ENCODE data around the gene RDH11. TPM values are rescaled to one million over a fixed set of nuclear protein-coding genes. Genes with fewer than 3 reads are reported as not detected.
A peak's percentile ranks its signal among the peaks of the same experiment; 100 is the strongest.
"Not testable (repeated sequence)": the region's sequence is repeated elsewhere in the genome, so short reads cannot be mapped to it uniquely, and the experiment has no call there.

Gene RDH11
- total RNA-seq, 4 donors from 2014 or later, result 39.3 to 70.2 (median 58.8) TPM

- Histone ChIP-seq H3K27me3 (no peaks in the 10 kb centered on the region), H3K36me3 (no peaks in the 10 kb centered on the region), H3K27ac (no peak overlapping the region), H3K9me3 (no peaks in the 10 kb centered on the region), H3K4me1 (peaks cover 3% of the 10 kb centered on the region), H3K4me3 (no peak overlapping the region)
- WGBS, result 42% methylated on average over 3 of the region's 3 CpGs
- DNase-seq (ENCODE audit: low spot score in 2 of 2), result no peak
- TF ChIP-seq EP300 (IDR thresholded peaks at IDR 0.05) (no peak), POLR2AphosphoS5 (IDR thresholded peaks at IDR 0.05) (no peak), POLR2A (IDR thresholded peaks at IDR 0.05) (no peak)
- TF ChIP-seq, protein P1, sequence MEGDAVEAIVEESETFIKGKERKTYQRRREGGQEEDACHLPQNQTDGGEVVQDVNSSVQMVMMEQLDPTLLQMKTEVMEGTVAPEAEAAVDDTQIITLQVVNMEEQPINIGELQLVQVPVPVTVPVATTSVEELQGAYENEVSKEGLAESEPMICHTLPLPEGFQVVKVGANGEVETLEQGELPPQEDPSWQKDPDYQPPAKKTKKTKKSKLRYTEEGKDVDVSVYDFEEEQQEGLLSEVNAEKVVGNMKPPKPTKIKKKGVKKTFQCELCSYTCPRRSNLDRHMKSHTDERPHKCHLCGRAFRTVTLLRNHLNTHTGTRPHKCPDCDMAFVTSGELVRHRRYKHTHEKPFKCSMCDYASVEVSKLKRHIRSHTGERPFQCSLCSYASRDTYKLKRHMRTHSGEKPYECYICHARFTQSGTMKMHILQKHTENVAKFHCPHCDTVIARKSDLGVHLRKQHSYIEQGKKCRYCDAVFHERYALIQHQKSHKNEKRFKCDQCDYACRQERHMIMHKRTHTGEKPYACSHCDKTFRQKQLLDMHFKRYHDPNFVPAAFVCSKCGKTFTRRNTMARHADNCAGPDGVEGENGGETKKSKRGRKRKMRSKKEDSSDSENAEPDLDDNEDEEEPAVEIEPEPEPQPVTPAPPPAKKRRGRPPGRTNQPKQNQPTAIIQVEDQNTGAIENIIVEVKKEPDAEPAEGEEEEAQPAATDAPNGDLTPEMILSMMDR (IDR thresholded peaks at IDR 0.05), result no peak
Measured at GRCh38 chr14:67703997-67704396, 8.4 kb upstream of the RDH11 start.

DNA sequence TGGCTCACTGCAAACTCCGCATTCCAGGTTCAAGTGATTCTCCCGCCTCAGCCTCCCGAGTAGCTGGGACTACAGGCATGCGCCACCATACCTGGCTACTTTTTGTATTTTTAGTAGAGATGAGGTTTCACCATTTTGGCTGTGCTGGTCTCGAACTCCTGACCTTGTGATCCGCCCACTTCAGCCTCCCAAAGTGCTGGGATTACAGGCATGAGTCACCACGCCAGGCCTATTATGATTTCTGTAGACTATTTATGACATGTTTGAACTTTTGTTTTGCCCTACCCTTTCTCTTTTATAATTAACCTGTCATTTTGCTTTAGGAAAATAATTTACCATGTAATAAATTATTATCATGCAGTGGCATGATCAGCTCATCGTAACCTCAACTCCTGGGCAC, 5.9 kb upstream of the RDH11 start, which contains the start of gene RDH12:
Gene RDH12, plus strand, starts transcription at position 395 of the 400 bp plus-strand sequence. CDS start 20,757 bp downstream, outside the sequence.
- 70% methylated on average over 8 of the region's 8 CpGs for WGBS
- H3K27me3 ChIP-seq; H3K4me1 ChIP-seq; H3K4me3 ChIP-seq; DNase-seq (ENCODE audit: low spot score in 2 of 2); H3K27ac ChIP-seq; H3K9me3 ChIP-seq; H3K36me3 ChIP-seq: not testable (repeated sequence)

GRCh38 chr14:67698179-67698578, 2.6 kb upstream of the RDH11 start:
- TF ChIP-seq, protein P1 (IDR thresholded peaks at IDR 0.05), result no peak
- TF ChIP-seq POLR2A (IDR thresholded peaks at IDR 0.05) (no peak), EP300 (IDR thresholded peaks at IDR 0.05) (no peak), POLR2AphosphoS5 (IDR thresholded peaks at IDR 0.05) (no peak)
- Histone ChIP-seq H3K36me3 (no peaks in the 10 kb centered on the region), H3K9me3 (no peaks in the 10 kb centered on the region), H3K27me3 (no peaks in the 10 kb centered on the region), H3K4me3 (no peak overlapping the region), H3K27ac (no peak overlapping the region), H3K4me1 (peaks cover 9% of the 10 kb centered on the region)
- 79% methylated on average over 1 of the region's 1 CpG for WGBS
- DNase-seq (ENCODE audit: low spot score in 2 of 2), result no peak

DNA sequence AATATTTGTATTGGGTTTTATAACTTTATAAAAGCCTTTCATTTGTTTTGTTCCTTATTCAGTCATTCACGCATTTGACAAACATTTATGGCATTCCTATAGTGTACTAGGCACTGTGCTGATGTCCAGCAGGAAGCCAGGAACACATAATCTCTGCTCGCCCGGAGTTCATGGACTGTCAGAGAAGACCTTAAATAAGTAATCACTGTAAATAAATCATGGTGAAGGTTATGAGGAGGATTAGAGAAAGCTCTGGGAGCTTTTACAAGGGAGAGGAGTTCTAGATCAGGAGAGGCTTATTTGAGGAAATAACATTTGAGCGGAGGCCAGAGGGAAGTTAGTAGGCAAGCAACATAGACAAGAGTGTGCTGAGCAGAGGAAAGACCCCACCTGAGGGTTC, 1.4 kb upstream of the RDH11 start:
- no peaks in the 10 kb centered on the region for H3K27me3 ChIP-seq
- 75% methylated on average over 4 of the region's 4 CpGs for WGBS
- peaks cover 9% of the 10 kb centered on the region for H3K4me1 ChIP-seq
- H3K4me3 ChIP-seq, result no peak overlapping the region
- TF ChIP-seq EP300 (IDR thresholded peaks at IDR 0.05) (no peak), POLR2A (IDR thresholded peaks at IDR 0.05) (no peak), POLR2AphosphoS5 (IDR thresholded peaks at IDR 0.05) (no peak)
- TF ChIP-seq, protein P1 (IDR thresholded peaks at IDR 0.05), result no peak
- H3K27ac ChIP-seq, result peak overlapping the region; percentile 30
- no peaks in the 10 kb centered on the region for H3K36me3 ChIP-seq
- DNase-seq (ENCODE audit: low spot score in 2 of 2), result no peak
- no peaks in the 10 kb centered on the region for H3K9me3 ChIP-seq

DNA sequence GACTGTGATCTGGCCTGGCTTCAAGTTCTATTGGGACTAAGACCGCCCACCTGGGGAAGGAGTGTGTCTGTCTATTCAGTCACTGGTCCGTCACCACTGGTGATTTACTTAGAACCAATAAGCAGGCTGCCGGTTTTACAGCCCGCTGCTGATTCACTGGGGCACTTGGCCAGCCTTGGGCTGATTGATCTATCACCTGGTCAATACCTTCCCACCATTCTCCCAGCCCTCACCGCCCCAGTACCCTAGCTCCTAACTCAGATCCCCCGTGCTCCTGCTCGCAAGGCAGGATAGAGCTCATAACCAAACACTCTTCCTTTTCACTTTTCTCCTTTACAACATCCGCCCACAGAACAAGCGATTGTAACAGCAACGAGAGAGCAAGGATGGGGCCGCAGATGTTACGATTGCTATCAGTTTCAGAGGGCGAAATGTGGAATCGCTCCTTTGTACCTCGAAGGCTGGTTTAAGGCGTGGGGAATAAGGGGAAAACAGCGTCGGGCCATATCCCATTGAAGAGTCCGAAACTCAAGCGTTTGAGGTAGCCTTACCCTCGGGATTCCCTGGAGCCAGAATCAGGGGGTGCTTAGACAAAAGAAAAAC, 672 bp downstream of the RDH11 start:
- TF ChIP-seq EP300 (IDR thresholded peaks at IDR 0.05) (no peak), POLR2A (IDR thresholded peaks at IDR 0.05) (no peak), POLR2AphosphoS5 (IDR thresholded peaks at IDR 0.05) (no peak)
- TF ChIP-seq, protein P1 (IDR thresholded peaks at IDR 0.05), result no peak
- peaks cover 17% of the 10 kb centered on the region for H3K36me3 ChIP-seq
- no peaks in the 10 kb centered on the region for H3K27me3 ChIP-seq
- H3K27ac ChIP-seq, result peak overlapping the region; percentile 81
- peak overlapping the region; percentile 80 for H3K4me3 ChIP-seq
- WGBS, result 1% methylated on average over 21 of the region's 21 CpGs
- peak; percentile 72 to 79 for DNase-seq (ENCODE audit: low spot score in 2 of 2)
- peaks cover 9% of the 10 kb centered on the region for H3K4me1 ChIP-seq
- no peaks in the 10 kb centered on the region for H3K9me3 ChIP-seq

DNA sequence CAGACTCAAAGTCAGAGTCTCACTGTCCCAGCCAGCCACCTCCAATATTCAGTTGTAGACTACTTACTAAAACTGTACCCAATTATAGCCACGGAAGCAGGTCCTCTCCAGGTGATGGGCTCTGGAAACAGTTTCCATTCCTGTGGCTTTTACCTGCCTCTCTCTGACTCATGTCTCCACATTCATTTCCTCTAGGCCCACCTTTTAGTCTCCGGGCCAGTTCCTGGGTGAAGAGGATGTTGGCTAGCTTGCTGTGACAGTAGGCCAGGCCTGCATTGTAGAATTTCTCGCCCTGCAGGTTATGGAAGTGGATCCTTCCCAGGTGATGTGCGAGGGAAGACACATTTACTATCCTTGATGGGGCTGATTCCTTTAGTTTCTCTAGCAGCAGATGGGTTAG, 5.6 kb downstream of the RDH11 start:
- TF ChIP-seq, protein P1 (IDR thresholded peaks at IDR 0.05), result no peak
- TF ChIP-seq EP300 (IDR thresholded peaks at IDR 0.05) (no peak), POLR2A (IDR thresholded peaks at IDR 0.05) (no peak), POLR2AphosphoS5 (IDR thresholded peaks at IDR 0.05) (no peak)
- Histone ChIP-seq H3K36me3 (peaks cover 55% of the 10 kb centered on the region), H3K4me3 (no peak overlapping the region), H3K4me1 (peaks cover 9% of the 10 kb centered on the region), H3K27ac (no peak overlapping the region), H3K27me3 (no peaks in the 10 kb centered on the region), H3K9me3 (no peaks in the 10 kb centered on the region)
- WGBS, result 93% methylated on average over 4 of the region's 4 CpGs
- no peak for DNase-seq (ENCODE audit: low spot score in 2 of 2)

Data from suprapubic skin (tissue), 4 donors.